ENCODE results near the gene SLC49A4. TPM values are rescaled to one million over a fixed set of nuclear protein-coding genes. Genes with fewer than 3 reads are reported as not detected.

Gene SLC49A4
- total RNA-seq, 4 donors from 2014 or later = 20.4 to 33.9 (median 28.7) TPM

GRCh38 chr3:122911901-122912300 lies 117.0 kb downstream of the SLC49A4 start:
- H3K27ac ChIP-seq = no peak overlapping the region
- peaks cover 38% of the 10 kb centered on the region for H3K27me3 ChIP-seq
- H3K9me3 ChIP-seq = no peaks in the 10 kb centered on the region
- no peaks in the 10 kb centered on the region for H3K4me1 ChIP-seq
- H3K36me3 ChIP-seq = no peaks in the 10 kb centered on the region
- WGBS, 2 donors (ENCODE audit: low coverage in 1 of 2) = no CpG with 5 or more reads among the region's 16 CpGs
- TF ChIP-seq POLR2A (IDR thresholded peaks at IDR 0.05) = no peak
- TF ChIP-seq POLR2AphosphoS5 (IDR thresholded peaks at IDR 0.05) = no peak
- TF ChIP-seq EP300 (IDR thresholded peaks at IDR 0.05) = no peak
- no peak for TF ChIP-seq CTCF (IDR thresholded peaks at IDR 0.05)
- H3K4me3 ChIP-seq = no peak overlapping the region
- ATAC-seq = no peak

GRCh38 chr3:122912772-122913538 lies 118.1 kb downstream of the SLC49A4 start:
- ATAC-seq = no peak
- Histone ChIP-seq H3K36me3 (no peaks in the 10 kb centered on the region), H3K27ac (no peak overlapping the region), H3K4me1 (no peaks in the 10 kb centered on the region), H3K4me3 (no peak overlapping the region), H3K27me3 (peaks cover 38% of the 10 kb centered on the region), H3K9me3 (no peaks in the 10 kb centered on the region)
- 73% methylated on average over 6 of the region's 76 CpGs; no CpG with 5 or more reads in 1 of the 2 donors for WGBS, 2 donors (ENCODE audit: low coverage in 1 of 2)
- no peak for TF ChIP-seq POLR2A (IDR thresholded peaks at IDR 0.05)
- no peak for TF ChIP-seq EP300 (IDR thresholded peaks at IDR 0.05)
- TF ChIP-seq POLR2AphosphoS5 (IDR thresholded peaks at IDR 0.05) = no peak
- no peak for TF ChIP-seq CTCF (IDR thresholded peaks at IDR 0.05)

GRCh38 chr3:122913539-122914100 lies 118.8 kb downstream of the SLC49A4 start:
- no peak for ATAC-seq

GRCh38 chr3:122915300-122916055 lies 120.6 kb downstream of the SLC49A4 start:
- WGBS, 2 donors (ENCODE audit: low coverage in 1 of 2) = 87% methylated on average over 6 to 7 of the region's 17 CpGs
- Histone ChIP-seq H3K27ac (no peak overlapping the region), H3K4me1 (no peaks in the 10 kb centered on the region), H3K36me3 (no peaks in the 10 kb centered on the region), H3K9me3 (no peaks in the 10 kb centered on the region), H3K27me3 (peaks cover 30% of the 10 kb centered on the region), H3K4me3 (no peak overlapping the region)
- no peak for ATAC-seq
- no peak for TF ChIP-seq EP300 (IDR thresholded peaks at IDR 0.05)
- no peak for TF ChIP-seq POLR2A (IDR thresholded peaks at IDR 0.05)
- TF ChIP-seq CTCF (IDR thresholded peaks at IDR 0.05) = no peak
- TF ChIP-seq POLR2AphosphoS5 (IDR thresholded peaks at IDR 0.05) = no peak

More at GRCh38 chr3:122913539-122914100, 118.8 kb downstream of the SLC49A4 start:
- no peaks in the 10 kb centered on the region for H3K36me3 ChIP-seq
- peaks cover 38% of the 10 kb centered on the region for H3K27me3 ChIP-seq
- H3K27ac ChIP-seq = no peak overlapping the region
- no peaks in the 10 kb centered on the region for H3K9me3 ChIP-seq
- no peaks in the 10 kb centered on the region for H3K4me1 ChIP-seq
- 20 to 60% methylated on average over 1 of the region's 33 CpGs for WGBS, 2 donors (ENCODE audit: low coverage in 1 of 2)
- TF ChIP-seq EP300 (IDR thresholded peaks at IDR 0.05) = no peak
- no peak for TF ChIP-seq CTCF (IDR thresholded peaks at IDR 0.05)
- TF ChIP-seq POLR2AphosphoS5 (IDR thresholded peaks at IDR 0.05) = no peak
- no peak for TF ChIP-seq POLR2A (IDR thresholded peaks at IDR 0.05)
- H3K4me3 ChIP-seq = no peak overlapping the region

All from gastroesophageal sphincter (tissue), 4 donors.